HEK293 (cell line): ENCODE results near the gene ITGAL.
A peak's percentile ranks its signal among the peaks of the same experiment; 100 is the strongest.

Source experiments
- AEBP2 ChIP-seq: fragments of 450-650 bp; formaldehyde crosslinking; IDR thresholded peaks from 2 replicates; pipeline ENCODE4 v1.5.1; 2016; ENCODE audit warnings: missing biosample characterization, missing genetic modification characterization, borderline replicate concordance
- GFI1B ChIP-seq: fragments of 450-650 bp; formaldehyde crosslinking; IDR thresholded peaks from 2 replicates; pipeline ENCODE4 v1.5.1; 2016; ENCODE audit warnings: missing biosample characterization, missing genetic modification characterization
- INSM2 ChIP-seq: fragments of 450-650 bp; formaldehyde crosslinking; IDR thresholded peaks from 2 replicates; pipeline ENCODE4 v1.5.1; 2016; ENCODE audit warnings: missing biosample characterization, missing genetic modification characterization
- KLF1 ChIP-seq: fragments of 450-650 bp; formaldehyde crosslinking; IDR thresholded peaks from 2 replicates; pipeline ENCODE4 v1.5.1; 2016; ENCODE audit warnings: missing biosample characterization, missing genetic modification characterization
- KLF7 ChIP-seq: fragments of 450-650 bp; formaldehyde crosslinking; IDR thresholded peaks from 2 replicates; pipeline ENCODE4 v1.5.1; 2016; ENCODE audit warnings: missing biosample characterization, missing genetic modification characterization, borderline replicate concordance
- PRDM4 ChIP-seq: fragments of 450-650 bp; formaldehyde crosslinking; IDR thresholded peaks from 2 replicates; pipeline ENCODE4 v1.5.1; 2017; ENCODE audit warnings: missing biosample characterization, missing genetic modification characterization
- SCRT2 ChIP-seq: fragments of 450-650 bp; formaldehyde crosslinking; IDR thresholded peaks from 2 replicates; pipeline ENCODE4 v1.5.1; 2016; ENCODE audit warnings: missing biosample characterization, missing genetic modification characterization
- ZBTB7A ChIP-seq: fragments of 450-650 bp; formaldehyde crosslinking; IDR thresholded peaks from 2 replicates; pipeline ENCODE4 v1.5.1; 2016; ENCODE audit warnings: low read depth, missing biosample characterization, missing genetic modification characterization
- ZEB2 ChIP-seq: fragments of 450-650 bp; formaldehyde crosslinking; IDR thresholded peaks from 2 replicates; pipeline ENCODE4 v1.5.1; 2016; ENCODE audit warnings: missing biosample characterization, missing genetic modification characterization
- ZFHX2 ChIP-seq: fragments of 450-650 bp; formaldehyde crosslinking; conservative IDR thresholded peaks from 2 replicates; pipeline ENCODE4 v1.5.1; 2016; ENCODE audit warnings: missing biosample characterization, missing genetic modification characterization
- ZIC2 ChIP-seq: fragments of 450-650 bp; formaldehyde crosslinking; IDR thresholded peaks from 2 replicates; pipeline ENCODE4 v1.5.1; 2016; ENCODE audit warnings: missing biosample characterization, missing genetic modification characterization
- ZNF10 ChIP-seq: fragments of 450-650 bp; formaldehyde crosslinking; IDR thresholded peaks from 2 replicates; pipeline ENCODE4 v1.5.1; 2017; ENCODE audit warnings: missing biosample characterization, missing genetic modification characterization
- ZNF19 ChIP-seq: fragments of 450-650 bp; formaldehyde crosslinking; IDR thresholded peaks from 2 replicates; pipeline ENCODE4; 2016; ENCODE audit warnings: missing biosample characterization, missing genetic modification characterization, low read depth
- ZNF214 ChIP-seq: fragments of 450-650 bp; formaldehyde crosslinking; IDR thresholded peaks from 2 replicates; pipeline ENCODE4 v1.5.1; 2017; ENCODE audit warnings: missing biosample characterization, mild to moderate bottlenecking, missing genetic modification characterization, borderline replicate concordance
- ZNF335 ChIP-seq: fragments of 450-650 bp; formaldehyde crosslinking; conservative IDR thresholded peaks from 2 replicates; pipeline ENCODE4 v1.5.1; 2016; ENCODE audit warnings: missing biosample characterization, missing genetic modification characterization
- ZNF529 ChIP-seq: fragments of 450-650 bp; formaldehyde crosslinking; IDR thresholded peaks from 2 replicates; pipeline ENCODE4 v1.5.1; 2017; ENCODE audit warnings: missing genetic modification characterization, missing biosample characterization; ENCODE audit not compliant: insufficient replicate concordance
- ZNF555 ChIP-seq: fragments of 450-650 bp; formaldehyde crosslinking; conservative IDR thresholded peaks from 2 replicates; pipeline ENCODE4 v1.5.1; 2017; ENCODE audit warnings: missing biosample characterization, mild to moderate bottlenecking, missing genetic modification characterization, inconsistent platforms
- ZNF571 ChIP-seq: fragments of 450-650 bp; formaldehyde crosslinking; IDR thresholded peaks from 2 replicates; pipeline ENCODE4 v1.5.0; 2017; ENCODE audit warnings: missing biosample characterization, missing genetic modification characterization
- ZNF704 ChIP-seq: fragments of 450-650 bp; formaldehyde crosslinking; IDR thresholded peaks from 2 replicates; pipeline ENCODE4 v1.5.1; 2016; ENCODE audit warnings: missing biosample characterization, missing genetic modification characterization
- TF ChIP-seq, protein P1 (sequence below): fragments of 450-650 bp; formaldehyde crosslinking; IDR thresholded peaks from 2 replicates; pipeline ENCODE4 v1.5.1; 2016; ENCODE audit warnings: missing biosample characterization, missing genetic modification characterization
- TF ChIP-seq, protein P2 (sequence below): fragments of 450-650 bp; formaldehyde crosslinking; IDR thresholded peaks from 2 replicates; pipeline ENCODE4 v1.5.1; 2016; ENCODE audit warnings: missing biosample characterization, missing genetic modification characterization
- TF ChIP-seq, protein P3 (sequence below): fragments of 450-650 bp; formaldehyde crosslinking; IDR thresholded peaks from 2 replicates; pipeline ENCODE4 v1.5.1; 2016; ENCODE audit warnings: missing biosample characterization, missing genetic modification characterization
- TF ChIP-seq, protein P4 (sequence below): fragments of 450-650 bp; formaldehyde crosslinking; IDR thresholded peaks from 2 replicates; pipeline ENCODE4 v1.5.1; 2017; ENCODE audit warnings: missing biosample characterization, missing genetic modification characterization

Gene ITGAL

DNA sequence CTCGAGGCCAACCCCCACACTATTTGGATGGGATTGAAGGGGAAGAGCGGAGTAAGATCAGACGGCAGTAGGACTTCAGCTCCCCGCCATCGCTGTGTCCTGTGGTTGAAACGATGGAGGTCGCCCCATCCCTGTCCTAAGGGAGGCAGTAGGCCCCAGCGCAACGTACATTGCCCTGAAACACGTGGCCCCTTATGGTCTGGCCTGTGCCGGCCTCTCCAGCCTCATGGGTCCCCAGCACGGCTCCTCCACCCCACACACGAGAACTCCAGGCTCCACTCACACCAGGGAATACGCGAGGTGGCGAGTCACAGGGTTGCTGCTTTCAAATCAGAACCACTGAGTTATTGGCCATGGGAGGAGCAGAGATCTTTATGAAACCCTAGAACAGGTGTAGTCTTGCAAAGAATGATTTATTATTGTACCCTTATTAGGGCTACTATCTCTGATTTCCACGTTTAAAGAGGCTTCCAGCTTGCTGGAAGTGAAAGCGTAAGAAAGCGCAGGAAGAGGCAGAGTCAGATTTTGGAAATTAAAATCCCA lies 42.0 kb upstream of the ITGAL start (continued):
- TF ChIP-seq ZIC2 (tag by site-specific recombination) (0 out of 2 replicates have a peak, but pooled peaks have one; percentile 23), ZEB2 (tag by site-specific recombination) (peak; percentile 43; the same call in 1 of the 2 replicates), ZNF704 (tag by site-specific recombination) (no peak), PRDM4 (0 out of 2 replicates have a peak, but pooled peaks have one; percentile 34), ZNF10 (tag by site-specific recombination) (0 out of 2 replicates have a peak, but pooled peaks have one; percentile 7), ZNF529 (no peak), ZFHX2 (tag by site-specific recombination) (no peak), KLF1 (tag by site-specific recombination) (0 out of 2 replicates have a peak, but pooled peaks have one; percentile 8), ZNF571 (tag by site-specific recombination) (no peak), ZNF335 (no peak), ZNF214 (tag by site-specific recombination) (no peak), AEBP2 (tag by site-specific recombination) (no peak), ZNF555 (tag by site-specific recombination) (no peak), ZBTB7A (0 out of 2 replicates have a peak, but pooled peaks have one; percentile 37), SCRT2 (tag by site-specific recombination) (0 out of 2 replicates have a peak, but pooled peaks have one; percentile 62), ZNF19 (no peak), INSM2 (tag by site-specific recombination) (no peak), GFI1B (peak; percentile 77; the same call in 1 of the 2 replicates), KLF7 (tag by site-specific recombination) (no peak)
- TF ChIP-seq, protein P1, sequence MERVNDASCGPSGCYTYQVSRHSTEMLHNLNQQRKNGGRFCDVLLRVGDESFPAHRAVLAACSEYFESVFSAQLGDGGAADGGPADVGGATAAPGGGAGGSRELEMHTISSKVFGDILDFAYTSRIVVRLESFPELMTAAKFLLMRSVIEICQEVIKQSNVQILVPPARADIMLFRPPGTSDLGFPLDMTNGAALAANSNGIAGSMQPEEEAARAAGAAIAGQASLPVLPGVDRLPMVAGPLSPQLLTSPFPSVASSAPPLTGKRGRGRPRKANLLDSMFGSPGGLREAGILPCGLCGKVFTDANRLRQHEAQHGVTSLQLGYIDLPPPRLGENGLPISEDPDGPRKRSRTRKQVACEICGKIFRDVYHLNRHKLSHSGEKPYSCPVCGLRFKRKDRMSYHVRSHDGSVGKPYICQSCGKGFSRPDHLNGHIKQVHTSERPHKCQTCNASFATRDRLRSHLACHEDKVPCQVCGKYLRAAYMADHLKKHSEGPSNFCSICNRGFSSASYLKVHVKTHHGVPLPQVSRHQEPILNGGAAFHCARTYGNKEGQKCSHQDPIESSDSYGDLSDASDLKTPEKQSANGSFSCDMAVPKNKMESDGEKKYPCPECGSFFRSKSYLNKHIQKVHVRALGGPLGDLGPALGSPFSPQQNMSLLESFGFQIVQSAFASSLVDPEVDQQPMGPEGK (tag by site-specific recombination) = no peak
- TF ChIP-seq, protein P2, sequence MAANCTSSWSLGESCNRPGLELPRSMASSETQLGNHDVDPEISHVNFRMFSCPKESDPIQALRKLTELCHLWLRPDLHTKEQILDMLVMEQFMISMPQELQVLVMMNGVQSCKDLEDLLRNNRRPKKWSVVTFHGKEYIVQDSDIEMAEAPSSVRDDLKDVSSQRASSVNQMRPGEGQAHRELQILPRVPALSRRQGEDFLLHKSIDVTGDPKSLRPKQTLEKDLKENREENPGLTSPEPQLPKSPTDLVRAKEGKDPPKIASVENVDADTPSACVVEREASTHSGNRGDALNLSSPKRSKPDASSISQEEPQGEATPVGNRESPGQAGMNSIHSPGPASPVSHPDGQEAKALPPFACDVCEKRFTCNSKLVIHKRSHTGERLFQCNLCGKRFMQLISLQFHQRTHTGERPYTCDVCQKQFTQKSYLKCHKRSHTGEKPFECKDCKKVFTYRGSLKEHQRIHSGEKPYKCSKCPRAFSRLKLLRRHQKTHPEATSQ (tag by site-specific recombination) = 0 out of 2 replicates have a peak, but pooled peaks have one; percentile 65
- TF ChIP-seq, protein P3, sequence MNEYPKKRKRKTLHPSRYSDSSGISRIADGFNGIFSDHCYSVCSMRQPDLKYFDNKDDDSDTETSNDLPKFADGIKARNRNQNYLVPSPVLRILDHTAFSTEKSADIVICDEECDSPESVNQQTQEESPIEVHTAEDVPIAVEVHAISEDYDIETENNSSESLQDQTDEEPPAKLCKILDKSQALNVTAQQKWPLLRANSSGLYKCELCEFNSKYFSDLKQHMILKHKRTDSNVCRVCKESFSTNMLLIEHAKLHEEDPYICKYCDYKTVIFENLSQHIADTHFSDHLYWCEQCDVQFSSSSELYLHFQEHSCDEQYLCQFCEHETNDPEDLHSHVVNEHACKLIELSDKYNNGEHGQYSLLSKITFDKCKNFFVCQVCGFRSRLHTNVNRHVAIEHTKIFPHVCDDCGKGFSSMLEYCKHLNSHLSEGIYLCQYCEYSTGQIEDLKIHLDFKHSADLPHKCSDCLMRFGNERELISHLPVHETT (tag by site-specific recombination) = 0 out of 2 replicates have a peak, but pooled peaks have one; percentile 3
- TF ChIP-seq, protein P4, sequence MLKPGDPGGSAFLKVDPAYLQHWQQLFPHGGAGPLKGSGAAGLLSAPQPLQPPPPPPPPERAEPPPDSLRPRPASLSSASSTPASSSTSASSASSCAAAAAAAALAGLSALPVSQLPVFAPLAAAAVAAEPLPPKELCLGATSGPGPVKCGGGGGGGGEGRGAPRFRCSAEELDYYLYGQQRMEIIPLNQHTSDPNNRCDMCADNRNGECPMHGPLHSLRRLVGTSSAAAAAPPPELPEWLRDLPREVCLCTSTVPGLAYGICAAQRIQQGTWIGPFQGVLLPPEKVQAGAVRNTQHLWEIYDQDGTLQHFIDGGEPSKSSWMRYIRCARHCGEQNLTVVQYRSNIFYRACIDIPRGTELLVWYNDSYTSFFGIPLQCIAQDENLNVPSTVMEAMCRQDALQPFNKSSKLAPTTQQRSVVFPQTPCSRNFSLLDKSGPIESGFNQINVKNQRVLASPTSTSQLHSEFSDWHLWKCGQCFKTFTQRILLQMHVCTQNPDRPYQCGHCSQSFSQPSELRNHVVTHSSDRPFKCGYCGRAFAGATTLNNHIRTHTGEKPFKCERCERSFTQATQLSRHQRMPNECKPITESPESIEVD = no peak
